ENCODE data around the gene RUFY3. TPM values are rescaled to one million over a fixed set of nuclear protein-coding genes. Genes with fewer than 3 reads are reported as not detected.
"Not testable (repeated sequence)": the region's sequence is repeated elsewhere in the genome, so short reads cannot be mapped to it uniquely, and the experiment has no call there.

Gene RUFY3
- total RNA-seq, 1 donor: 60.5 TPM

DNA sequence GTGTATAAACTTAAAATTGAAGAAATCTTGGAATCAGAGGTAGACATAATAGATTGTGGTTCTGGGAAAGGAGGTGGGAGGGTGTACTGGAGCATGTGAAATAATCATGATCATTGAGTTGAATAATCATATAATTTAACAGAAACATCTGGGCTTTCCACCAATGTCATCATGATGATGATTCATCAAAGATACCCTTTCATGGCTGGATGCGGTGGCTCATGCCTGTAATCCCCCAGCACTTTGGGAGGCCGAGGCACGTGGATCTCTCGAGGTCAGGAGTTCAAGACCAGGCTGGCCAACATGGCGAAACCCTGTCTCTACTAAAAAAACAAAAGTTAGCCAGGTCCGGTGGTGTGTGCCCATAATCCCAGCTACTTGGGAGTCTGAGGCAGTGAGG is 6.7 kb upstream of the RUFY3 start:
- DNase-seq (ENCODE audit: low read depth): no peak
- TF ChIP-seq CTCF (IDR thresholded peaks at IDR 0.05; ENCODE audit: insufficient read depth, low read depth, low read length): no peak

GRCh38 chr4:70718811-70719604 is 2.8 kb upstream of the RUFY3 start:
- no peak for DNase-seq (ENCODE audit: low read depth)
- TF ChIP-seq CTCF (IDR thresholded peaks at IDR 0.05; ENCODE audit: insufficient read depth, low read depth, low read length): no peak
- no peak overlapping the region for H3K4me3 ChIP-seq (ENCODE audit: low read depth, low read length)

More for the DNA sequence above, 6.7 kb upstream of the RUFY3 start:
- no peak overlapping the region for H3K4me3 ChIP-seq (ENCODE audit: low read depth, low read length)

DNA sequence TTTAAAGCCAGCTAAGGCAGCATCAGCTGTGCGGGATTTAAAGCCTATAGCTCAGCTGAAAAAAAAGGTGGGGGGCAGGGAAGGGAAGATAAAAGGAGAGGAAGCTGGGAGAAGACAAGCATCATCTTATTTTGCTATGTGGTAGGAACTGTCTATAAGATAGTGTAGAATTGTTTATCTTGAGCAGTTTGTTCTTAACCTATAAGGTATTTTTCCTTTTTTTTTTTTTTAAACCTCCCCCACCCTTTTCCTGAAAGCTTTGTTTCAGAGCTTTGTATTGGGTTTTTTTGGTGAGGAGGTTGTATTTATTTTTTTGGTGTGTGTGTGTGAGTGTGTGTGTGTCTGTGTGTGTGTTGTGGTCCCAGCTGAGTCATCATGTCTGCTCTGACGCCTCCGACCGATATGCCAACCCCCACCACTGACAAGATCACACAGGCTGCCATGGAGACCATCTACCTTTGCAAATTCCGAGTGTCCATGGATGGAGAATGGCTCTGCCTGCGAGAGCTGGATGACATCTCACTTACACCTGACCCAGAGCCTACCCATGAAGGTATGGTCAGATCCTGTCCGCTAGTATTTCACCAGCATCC is 531 bp downstream of the RUFY3 start:
- DNase-seq (ENCODE audit: low read depth): peak; percentile 69
- no peak for TF ChIP-seq CTCF (IDR thresholded peaks at IDR 0.05; ENCODE audit: insufficient read depth, low read depth, low read length)
- H3K4me3 ChIP-seq (ENCODE audit: low read depth, low read length): peak overlapping the region; percentile 72

DNA sequence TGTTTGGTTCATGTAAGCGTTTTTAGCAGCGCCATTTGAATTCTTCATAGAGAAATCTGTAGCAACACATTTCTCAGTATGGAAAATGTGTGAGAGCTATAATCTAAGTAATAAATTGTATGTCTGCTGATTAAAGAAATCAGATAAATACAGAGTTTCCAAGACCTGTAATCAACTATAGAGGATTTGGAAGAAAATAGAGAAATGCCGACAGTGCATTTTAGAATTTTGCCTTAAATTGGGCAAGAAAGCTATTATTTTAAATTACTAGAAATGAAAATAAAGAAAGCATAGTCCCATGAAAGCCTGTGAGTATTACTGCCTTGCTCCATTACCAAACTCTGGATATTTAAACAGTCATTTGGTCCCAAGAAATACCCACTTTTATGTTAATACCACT is 2.7 kb downstream of the RUFY3 start:
- DNase-seq (ENCODE audit: low read depth): no peak
- no peak for TF ChIP-seq CTCF (IDR thresholded peaks at IDR 0.05; ENCODE audit: insufficient read depth, low read depth, low read length)
- H3K4me3 ChIP-seq (ENCODE audit: low read depth, low read length): no peak overlapping the region

DNA sequence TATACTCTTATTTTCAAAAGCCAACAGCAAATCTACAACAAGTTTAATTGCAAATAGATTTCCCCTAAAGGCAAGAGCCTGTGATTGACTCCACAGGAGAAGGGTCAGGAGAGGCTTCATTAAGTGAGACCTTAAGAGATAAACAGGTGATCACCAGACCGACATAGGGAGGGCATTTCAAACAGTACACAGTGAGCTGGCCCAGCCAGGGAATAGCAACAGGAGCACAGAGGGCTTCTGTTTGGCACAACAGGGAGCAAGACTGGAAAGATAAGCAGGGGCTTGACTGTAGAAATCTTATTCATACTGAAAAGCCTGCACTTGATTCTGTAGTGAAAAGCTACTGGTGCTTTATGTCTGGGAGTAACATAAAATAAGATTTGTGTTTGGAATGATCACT is 3.9 kb downstream of the RUFY3 start:
- no peak overlapping the region for H3K4me3 ChIP-seq (ENCODE audit: low read depth, low read length)
- no peak for DNase-seq (ENCODE audit: low read depth)
- TF ChIP-seq CTCF (IDR thresholded peaks at IDR 0.05; ENCODE audit: insufficient read depth, low read depth, low read length): no peak

DNA sequence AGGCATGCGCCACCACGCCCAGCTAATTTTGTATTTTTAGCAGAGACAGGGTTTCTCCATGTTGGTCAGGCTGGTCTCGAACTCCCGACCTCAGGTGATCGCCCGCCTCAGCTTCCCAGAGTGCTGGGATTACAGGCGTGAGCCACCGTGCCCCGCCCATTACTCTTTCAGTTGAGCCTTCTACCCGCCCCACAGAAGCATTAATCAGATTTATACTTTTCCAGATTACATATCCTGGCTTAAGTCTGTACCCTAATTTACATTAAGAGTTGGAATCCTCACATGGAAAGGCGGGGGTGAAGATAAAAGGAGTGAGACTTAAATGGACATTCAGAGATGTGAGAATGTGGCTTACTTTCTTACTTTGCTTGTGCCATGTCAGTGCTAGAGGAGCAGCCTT is 4.8 kb downstream of the RUFY3 start:
- not testable (repeated sequence) for H3K4me3 ChIP-seq (ENCODE audit: low read depth, low read length); DNase-seq (ENCODE audit: low read depth)

DNA sequence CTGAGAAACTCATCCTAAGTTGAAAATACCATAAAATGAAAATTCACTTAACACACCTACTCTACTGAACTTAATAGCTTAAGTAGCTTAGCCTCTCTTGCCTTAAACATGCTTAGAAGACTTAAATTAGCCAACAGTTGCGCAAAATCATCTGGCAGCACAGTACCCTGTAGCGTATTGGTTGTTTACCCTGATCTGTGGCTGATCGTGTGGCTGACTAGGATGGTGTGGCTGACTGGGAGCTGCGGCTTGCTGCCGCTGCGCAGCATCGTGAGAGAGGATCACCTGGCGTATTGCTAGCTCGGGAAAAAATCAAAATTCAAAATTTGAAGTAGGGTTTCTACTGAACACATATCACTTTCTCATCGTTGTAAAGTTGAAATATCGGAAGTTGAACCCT is 6.3 kb downstream of the RUFY3 start:
- no peak for TF ChIP-seq CTCF (IDR thresholded peaks at IDR 0.05; ENCODE audit: insufficient read depth, low read depth, low read length)
- DNase-seq (ENCODE audit: low read depth): peak; percentile 88
- no peak overlapping the region for H3K4me3 ChIP-seq (ENCODE audit: low read depth, low read length)

DNA sequence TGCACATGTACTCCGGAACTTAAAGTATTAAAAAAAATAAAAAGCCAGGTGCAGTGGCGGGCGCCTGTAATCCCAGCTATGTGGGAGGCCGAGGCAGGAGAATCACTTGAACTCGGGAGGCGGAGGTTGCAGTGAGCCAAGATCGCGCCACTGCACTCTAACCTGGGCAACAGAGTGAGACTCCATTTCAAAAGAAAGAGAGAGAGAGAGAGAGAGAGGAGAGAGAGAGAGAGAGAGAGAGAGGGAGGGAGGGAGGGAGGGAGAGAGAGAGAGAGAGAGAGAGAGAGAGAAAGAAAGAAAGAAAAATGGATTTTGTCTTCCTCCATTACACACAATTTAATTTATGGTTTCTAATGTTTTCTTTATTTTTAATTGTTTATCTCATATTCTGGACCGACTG is 11.1 kb downstream of the RUFY3 start:
- H3K4me3 ChIP-seq (ENCODE audit: low read depth, low read length); DNase-seq (ENCODE audit: low read depth): not testable (repeated sequence)
